CD4-positive, alpha-beta T cell (primary cell): ENCODE data around the gene CAND2. TPM values are rescaled to one million over a fixed set of nuclear protein-coding genes. Genes with fewer than 3 reads are reported as not detected.

Experiments used
- ATAC-seq: fragments of 200-7000 bp; cut with Tn5 transposase; one replicate; pipeline ENCODE4 v1.10.0; 2022; ENCODE audit warnings: mild to moderate bottlenecking; ENCODE audit not compliant: poor library complexity
- CTCF ChIA-PET: fragments of 350-600 bp; sonication (Branson Sonifier 250); formaldehyde crosslinking; loops from one replicate; lab custom pipeline; 2021; ENCODE audit warnings: antibody characterized with exemption, inconsistent platforms; lab: Charles Lee
- POLR2A ChIA-PET: fragments of 350-600 bp; sonication (Branson Sonifier 250); formaldehyde crosslinking; loops from one replicate; lab custom pipeline; 2021; ENCODE audit warnings: antibody characterized with exemption, inconsistent platforms; lab: Charles Lee
- DNase-seq, 14 experiments: peaks; one replicate each; pipeline ENCODE4 v3.0.0-alpha.2; 2013 to 2020; ENCODE audit warnings: mixed read lengths in 2 of 14
- H3K27ac ChIP-seq, 2 donors: one replicate each; pipeline versions ENCODE4 v1.5.1 to v1.7.0; 2013; ENCODE audit warnings: low read length in 2 of 2, low read depth in 1 of 2, mild to moderate bottlenecking in 1 of 2
- H3K27me3 ChIP-seq, 2 experiments: 1 replicate in 1 of 2; 2 replicates in 1 of 2; pipeline versions ENCODE4 v1.6.1 to v1.7.0; 2013; ENCODE audit warnings: low read length in 2 of 2, control low read depth in 1 of 2, mild to moderate bottlenecking in 1 of 2, moderate library complexity in 1 of 2; ENCODE audit not compliant: insufficient read depth in 2 of 2, control insufficient read depth in 1 of 2
- H3K36me3 ChIP-seq: one replicate; pipeline ENCODE4 v1.6.1; 2013; ENCODE audit warnings: low read length, control low read depth; ENCODE audit not compliant: insufficient read depth
- H3K4me1 ChIP-seq: one replicate; pipeline ENCODE4 v1.6.1; 2013; ENCODE audit warnings: low read length, control low read depth; ENCODE audit not compliant: insufficient read depth
- H3K4me3 ChIP-seq: one replicate; pipeline ENCODE4 v1.5.1; 2013; ENCODE audit warnings: mild to moderate bottlenecking, low read length, moderate library complexity
- H3K9me3 ChIP-seq, 2 experiments: 1 replicate in 1 of 2; 2 replicates in 1 of 2; pipeline versions ENCODE4 v1.6.1 to v1.7.0; 2013; ENCODE audit warnings: low read length in 2 of 2, mild to moderate bottlenecking in 2 of 2, control low read depth in 1 of 2, moderate library complexity in 1 of 2; ENCODE audit not compliant: control insufficient read depth in 1 of 2, insufficient read depth in 1 of 2
- H3K27ac Mint-ChIP-seq: one replicate; pipeline ENCODE4 v1.8.0; 2020; ENCODE audit warnings: mixed read lengths
- H3K27me3 Mint-ChIP-seq: one replicate; pipeline ENCODE4 v1.8.0; 2021; ENCODE audit warnings: mixed read lengths
- H3K36me3 Mint-ChIP-seq: one replicate; pipeline ENCODE4 v1.8.0; 2021; ENCODE audit warnings: low read depth, mixed read lengths
- H3K4me1 Mint-ChIP-seq: one replicate; pipeline ENCODE4 v1.8.0; 2021; ENCODE audit warnings: low read depth, mixed read lengths
- H3K4me3 Mint-ChIP-seq: one replicate; pipeline ENCODE4 v1.8.0; 2020; ENCODE audit warnings: mild to moderate bottlenecking, mixed read lengths
- H3K9me3 Mint-ChIP-seq: one replicate; pipeline ENCODE4 v1.8.0; 2020; ENCODE audit warnings: mixed read lengths
- CTCF ChIP-seq: fragments of 200-600 bp; IDR thresholded peaks from one replicate; pipeline ENCODE4 v1.8.0; 2022; ENCODE audit warnings: antibody characterized with exemption, mild to moderate bottlenecking
- intact Hi-C, 2 experiments: fragments of 100-400 bp; cut with DNase I in 1 of 2; cut with micrococcal nuclease in 1 of 2; formaldehyde crosslinking; loops; one replicate each; pipeline versions ENCODE4 v1.15.1 to v1.9.0; 2023 to 2025; cut with DNase I, micrococcal nuclease
- total RNA-seq, 174 experiments: library from RNA in 2 of 174; stranded (reverse) in 2 of 174; gene quantifications; one replicate each; pipeline ENCODE4 v1.2.3 and lab custom pipeline; 2021 to 2026

The CAND2 gene
- total RNA-seq, 2 experiments from 2014 or later, result 3.5 to 6.0 TPM

DNA sequence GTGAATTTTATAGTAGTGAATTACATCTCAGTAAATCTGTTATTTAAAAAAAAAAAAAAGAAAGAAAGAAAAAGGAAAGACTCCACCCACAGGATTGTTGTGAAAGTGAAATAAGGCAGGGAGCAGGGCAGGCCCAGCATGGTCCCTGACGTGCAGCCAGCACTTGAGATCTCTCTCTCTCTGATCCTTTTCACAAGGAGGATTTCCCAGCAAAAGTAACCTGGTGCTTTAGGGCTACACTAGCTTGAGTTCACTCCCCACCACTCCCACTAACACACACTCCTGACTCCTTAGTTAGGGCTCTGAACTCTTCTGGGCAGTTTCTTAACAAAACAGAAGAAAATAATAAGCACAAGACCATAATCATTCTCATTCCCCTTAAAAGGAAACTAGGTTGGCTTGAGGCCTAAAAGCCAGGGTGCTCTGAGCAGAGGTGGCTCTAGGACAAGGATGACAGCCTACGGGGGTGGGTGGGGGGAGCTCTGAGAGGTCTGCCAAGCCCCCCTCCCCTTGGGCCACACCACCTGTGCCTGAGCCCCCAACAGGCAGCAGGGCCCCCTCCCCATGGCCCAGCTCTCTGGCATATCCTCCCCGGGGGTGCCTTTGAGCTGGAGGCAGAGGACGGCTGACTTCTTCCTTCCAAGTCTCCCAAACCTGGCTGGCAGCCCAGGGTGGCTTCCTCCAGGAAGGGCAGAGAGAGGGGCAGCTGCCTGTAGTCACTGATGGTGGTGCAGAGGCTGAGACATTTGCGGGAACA, 38.3 kb upstream of the CAND2 start:
- Histone ChIP-seq H3K4me3 (no peak overlapping the region), H3K36me3 (no peaks in the 10 kb centered on the region), H3K9me3 (no peaks in the 10 kb centered on the region), H3K4me1 (no peaks in the 10 kb centered on the region), H3K27ac (no peak overlapping the region), H3K27me3 (no peaks in the 10 kb centered on the region)
- Mint-ChIP-seq H3K4me1 (peaks cover 4% of the 10 kb centered on the region), H3K36me3 (no peaks in the 10 kb centered on the region), H3K4me3 (no peak overlapping the region), H3K27ac (no peak overlapping the region), H3K9me3 (no peaks in the 10 kb centered on the region), H3K27me3 (no peaks in the 10 kb centered on the region)
- DNase-seq (no peak), ATAC-seq (no peak)
- intact Hi-C loops, result no loop called here
- TF ChIP-seq CTCF, result no peak
- ChIA-PET POLR2A (no interaction called here), CTCF (no interaction called here)

DNA sequence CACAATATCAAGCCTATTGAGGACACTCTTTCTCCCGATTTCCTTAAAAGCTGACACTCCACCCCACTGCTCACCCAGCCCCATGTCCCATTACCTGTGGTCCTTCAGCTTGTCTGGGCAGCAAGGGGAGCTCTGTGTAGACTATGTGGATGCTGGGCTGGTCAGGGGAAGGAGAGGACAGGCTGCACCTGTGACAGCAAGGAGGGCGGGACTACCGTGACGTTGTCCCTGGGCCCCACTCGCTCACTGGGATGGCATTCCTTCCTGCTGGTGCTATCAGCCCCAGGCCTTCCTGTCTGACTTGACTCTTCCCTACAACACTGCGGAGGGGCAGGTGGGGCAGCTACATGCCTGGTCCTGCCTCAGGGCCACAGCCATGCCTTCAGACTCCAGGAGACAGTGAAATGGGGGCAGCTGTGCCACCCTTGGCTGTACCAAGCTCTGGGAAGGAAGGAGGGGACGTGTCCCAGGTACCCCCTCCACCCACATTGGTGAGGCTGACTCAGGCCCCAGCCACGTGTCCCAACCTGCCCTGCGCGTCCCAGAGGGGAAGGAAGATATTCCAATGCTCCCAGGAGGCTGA, 37.3 kb upstream of the CAND2 start, which contains the start of gene TMEM40:
Gene TMEM40, minus strand, starts transcription at position 163 of the 583 bp plus-strand sequence. CDS start 9,427 bp downstream, outside the sequence.
- no peak for ATAC-seq
- no peaks in the 10 kb centered on the region for H3K27me3 ChIP-seq

More for the DNA sequence above, 37.3 kb upstream of the CAND2 start, which contains the start of gene TMEM40:
- TF ChIP-seq CTCF, result no peak
- ChIA-PET CTCF (no interaction called here), POLR2A (no interaction called here)
- H3K27me3 Mint-ChIP-seq, result no peaks in the 10 kb centered on the region
- H3K4me1 ChIP-seq, result no peaks in the 10 kb centered on the region
- no peak for DNase-seq
- intact Hi-C loops, result no loop called here
- no peaks in the 10 kb centered on the region for H3K9me3 Mint-ChIP-seq
- H3K4me3 ChIP-seq, result no peak within 1 kb of the TSS
- H3K4me1 Mint-ChIP-seq, result peaks cover 4% of the 10 kb centered on the region
- H3K4me3 Mint-ChIP-seq, result no peak within 1 kb of the TSS
- no peaks in the 10 kb centered on the region for H3K9me3 ChIP-seq
- H3K27ac ChIP-seq, result no peak within 1 kb of the TSS
- no peak within 1 kb of the TSS for H3K27ac Mint-ChIP-seq
- no peaks in the 10 kb centered on the region for H3K36me3 ChIP-seq
- H3K36me3 Mint-ChIP-seq, result no peaks in the 10 kb centered on the region
